B cell (primary cell): ENCODE results near the gene AP5S1. TPM values are rescaled to one million over a fixed set of nuclear protein-coding genes. Genes with fewer than 3 reads are reported as not detected.

Experiments used
- ATAC-seq: fragments of 200-7000 bp; cut with Tn5 transposase; one replicate; pipeline ENCODE4 v1.10.0; 2021; ENCODE audit warnings: low read depth, mild to moderate bottlenecking, moderate number of reproducible peaks, moderate library complexity
- CTCF ChIA-PET: fragments of 350-600 bp; sonication (Branson Sonifier 250); formaldehyde crosslinking; loops from one replicate; lab custom pipeline; 2021; ENCODE audit warnings: antibody characterized with exemption, inconsistent platforms; lab: Charles Lee
- POLR2A ChIA-PET: fragments of 350-600 bp; sonication (Branson Sonifier 250); formaldehyde crosslinking; loops from one replicate; lab custom pipeline; 2021; ENCODE audit warnings: antibody characterized with exemption; lab: Charles Lee
- DNase-seq: peaks from one replicate; pipeline ENCODE4 v3.0.0; 2013
- H2AFZ ChIP-seq: 2 replicates; pipeline ENCODE4 v1.6.1; 2012; ENCODE audit warnings: mild to moderate bottlenecking, low read depth, low read length; ENCODE audit not compliant: insufficient read depth, poor library complexity, severe bottlenecking
- H3K27ac ChIP-seq, 2 donors: 1 replicate in 1 of 2; 2 replicates in 1 of 2; pipeline ENCODE4 v1.5.1; 2012 to 2013; ENCODE audit warnings: low read length in 2 of 2, mild to moderate bottlenecking in 2 of 2, moderate library complexity in 1 of 2
- H3K27me3 ChIP-seq, 4 experiments: fragments of 200-600 bp in 1 of 4; sonication (generic) in 1 of 4; replicated peaks in 1 of 4; 1 replicate in 2 of 4; 2 replicates in 2 of 4; pipeline versions ENCODE4 v1.6.1 to v1.7.0; 2013 to 2016; ENCODE audit warnings: low read length in 3 of 4, mild to moderate bottlenecking in 2 of 4, mixed read lengths in 1 of 4, moderate library complexity in 1 of 4; ENCODE audit not compliant: insufficient read depth in 4 of 4, control insufficient read depth in 3 of 4; ENCODE audit errors: control extremely low read depth in 1 of 4
- H3K36me3 ChIP-seq, 2 experiments: replicated peaks in 1 of 2; 1 replicate in 1 of 2; 2 replicates in 1 of 2; pipeline versions ENCODE4 v1.6.1 to v1.7.1; 2013; ENCODE audit warnings: low read length in 1 of 2; ENCODE audit not compliant: insufficient read depth in 2 of 2, control insufficient read depth in 1 of 2; ENCODE audit errors: control extremely low read depth in 1 of 2, extremely low read depth in 1 of 2
- H3K4me1 ChIP-seq, 2 donors: fragments of 200-600 bp in 1 of 2; sonication (generic) in 1 of 2; 1 replicate in 1 of 2; 2 replicates in 1 of 2; pipeline versions ENCODE4 v1.5.1 to v1.6.1; 2013 to 2017; ENCODE audit warnings: low read length in 2 of 2; ENCODE audit not compliant: control insufficient read depth in 2 of 2, insufficient read depth in 2 of 2
- H3K4me2 ChIP-seq: replicated peaks from 2 replicates; pipeline ENCODE3; 2012; ENCODE audit warnings: mild to moderate bottlenecking, low read depth, low read length; ENCODE audit not compliant: poor library complexity, severe bottlenecking
- H3K4me3 ChIP-seq, 5 experiments: fragments of 200-600 bp in 1 of 5; sonication (generic) in 1 of 5; 1 replicate in 3 of 5; 2 replicates in 2 of 5; pipeline versions ENCODE4 v1.5.1 to v1.7.0; 2011 to 2016; ENCODE audit warnings: low read length in 4 of 5, mild to moderate bottlenecking in 4 of 5, low read depth in 2 of 5, control low read depth in 1 of 5, moderate library complexity in 1 of 5; ENCODE audit not compliant: insufficient read depth in 1 of 5; ENCODE audit errors: control extremely low read depth in 1 of 5, extremely low read depth in 1 of 5
- H3K79me2 ChIP-seq: fragments of 200-600 bp; sonication (generic); one replicate; pipeline ENCODE4 v1.6.0; 2016; ENCODE audit warnings: low read length; ENCODE audit not compliant: control insufficient read depth, insufficient read depth
- H3K9ac ChIP-seq: fragments of 200-600 bp; sonication (generic); 2 replicates; pipeline ENCODE4 v1.6.1; 2017; ENCODE audit warnings: mild to moderate bottlenecking, low read length, moderate library complexity
- H3K9me3 ChIP-seq, 3 donors: one replicate each; pipeline versions ENCODE4 v1.6.1 to v1.7.1; 2013; ENCODE audit warnings: low read length in 2 of 3; ENCODE audit not compliant: control insufficient read depth in 2 of 3, insufficient read depth in 1 of 3; ENCODE audit errors: control extremely low read depth in 1 of 3
- H4K20me1 ChIP-seq: 2 replicates; pipeline ENCODE4 v1.6.0; 2012; ENCODE audit warnings: mild to moderate bottlenecking, low read length; ENCODE audit not compliant: insufficient read depth, control insufficient read depth, poor library complexity, severe bottlenecking
- H3K27ac Mint-ChIP-seq: one replicate; pipeline ENCODE4 v1.8.0; 2021; ENCODE audit warnings: mixed read lengths
- H3K27me3 Mint-ChIP-seq: one replicate; pipeline ENCODE4 v1.8.0; 2021; ENCODE audit warnings: mixed read lengths
- H3K4me1 Mint-ChIP-seq: one replicate; pipeline ENCODE4 v1.8.0; 2021; ENCODE audit warnings: mixed read lengths
- H3K4me3 Mint-ChIP-seq: one replicate; pipeline ENCODE4 v1.8.0; 2021; ENCODE audit warnings: mixed read lengths
- H3K9me3 Mint-ChIP-seq: one replicate; pipeline ENCODE4 v1.8.0; 2022; ENCODE audit warnings: mixed read lengths; ENCODE audit not compliant: insufficient read depth
- CTCF ChIP-seq: fragments of 200-600 bp; IDR thresholded peaks from one replicate; pipeline ENCODE4 v1.8.0; 2022; ENCODE audit warnings: antibody characterized with exemption, mild to moderate bottlenecking
- EZH2 ChIP-seq: IDR thresholded peaks from 2 replicates; pipeline ENCODE4 v1.6.1; 2012; ENCODE audit warnings: borderline replicate concordance, low read depth, mild to moderate bottlenecking, moderate library complexity, low read length; ENCODE audit not compliant: insufficient read depth, poor library complexity, severe bottlenecking
- WGBS: methylation state at CpG from one replicate; pipeline ENCODE4 v1.1.5; 2013; ENCODE audit warnings: missing lambda C conversion rate; ENCODE audit not compliant: insufficient coverage; 5-methylcytosine and 5-hydroxymethylcytosine counted together
- intact Hi-C: fragments of 100-400 bp; cut with micrococcal nuclease; formaldehyde crosslinking; loops from one replicate; pipeline ENCODE4 v1.10.0; 2022
- polyA plus RNA-seq: library from polyadenylated mRNA; depleted of rRNA; stranded (reverse); fragments of >200 nt; gene quantifications from 2 replicates; pipeline ENCODE4 v1.2.3, GENCODE V29; 2012
- total RNA-seq, 2 donors: library from RNA; stranded (reverse); fragments of 120-200 nt in 1 of 2; gene quantifications; 1 replicate in 1 of 2; 2 replicates in 1 of 2; pipeline versions ENCODE4 v1.2.3 to v1.2.4, GENCODE V29; 2013 to 2022

Gene AP5S1
- total and polyA plus RNA-seq, 2 donors (not counting 1 experiment from before 2014, with no cell fraction given), result 9.2 to 12.6 TPM

- peak; percentile 89 for DNase-seq
- peaks cover 4% of the 10 kb centered on the region for H4K20me1 ChIP-seq
- H3K4me2 ChIP-seq, result peak within 1 kb of the TSS; percentile 99
- Mint-ChIP-seq H3K4me3 (peak within 1 kb of the TSS; percentile 97), H3K9me3 (no peaks in the 10 kb centered on the region), H3K4me1 (peaks cover 49% of the 10 kb centered on the region), H3K27ac (peak within 1 kb of the TSS; percentile 98), H3K27me3 (no peaks in the 10 kb centered on the region)
- peak within 1 kb of the TSS; percentile 96 for H3K9ac ChIP-seq
- 2% methylated on average over 43 of the region's 69 CpGs for WGBS
- POLR2A ChIA-PET, result interaction anchor here (0.6 to 1.9 kb wide), 8 partner anchors 9 to 180 kb away, joined by 3 to 16 read pairs (median 7); partner anchors contain the start of genes ADISSP, AP5S1 and CENPB
- no peak for TF ChIP-seq EZH2
- peak; percentile 39 for TF ChIP-seq CTCF
- H3K36me3 ChIP-seq, result peaks cover 0 to 7% of the 10 kb centered on the region in 2 experiments
- peaks cover 17% of the 10 kb centered on the region for H3K79me2 ChIP-seq
- no peaks in the 10 kb centered on the region for H3K9me3 ChIP-seq
- no peaks in the 10 kb centered on the region for H3K27me3 ChIP-seq
- H3K4me1 ChIP-seq, result peaks cover 47 to 52% of the 10 kb centered on the region in 2 donors
- CTCF ChIA-PET, result interaction anchor here (0.9 to 1.8 kb wide), 3 partner anchors 9 to 24 kb away, joined by 3 to 8 read pairs (median 7); partner anchors contain the start of genes AP5S1 and CENPB
- intact Hi-C loops, result loop anchor here (1.0 to 2.0 kb wide), 6 partner anchors 8 to 93 kb away; partner anchors contain the start of genes ADISSP, AP5S1, MAVS and PANK2
- H2AFZ ChIP-seq, result peak within 1 kb of the TSS; percentile 96
- ATAC-seq, result peak; percentile 76
- peak within 1 kb of the TSS; percentile 64 to 100 (median 90) for H3K4me3 ChIP-seq
- peak within 1 kb of the TSS; percentile 93 to 97 for H3K27ac ChIP-seq
These were observed 24.6 kb upstream of the AP5S1 start, which contains the start of gene CDC25B for GRCh38 chr20:3795511-3796468. CDC25B (plus strand) TSS chr20:3796310; CDS start chr20:3796532, 222 bp downstream.
